Prostate gland (tissue), 2 donors: ENCODE results near the gene EPN3. TPM values are rescaled to one million over a fixed set of nuclear protein-coding genes. Genes with fewer than 3 reads are reported as not detected.
A peak's percentile ranks its signal among the peaks of the same experiment; 100 is the strongest.

Experiments
- DNase-seq: peaks from one replicate; pipeline ENCODE4 v3.0.0-alpha.2; 2019; ENCODE audit warnings: low spot score
- H3K27ac ChIP-seq, 2 donors: fragments of 200-600 bp; sonication (generic); 2 replicates each; pipeline ENCODE4 v1.5.1; 2017 to 2019
- H3K27me3 ChIP-seq: fragments of 200-600 bp; sonication (generic); replicated peaks from 2 replicates; pipeline ENCODE4 v1.5.1; 2019; ENCODE audit not compliant: insufficient read depth
- H3K36me3 ChIP-seq, 2 donors: fragments of 200-600 bp; sonication (generic); 1 replicate in 1 of 2; 2 replicates in 1 of 2; pipeline versions ENCODE4 v1.5.1 to v1.8.1; 2017 to 2019
- H3K4me1 ChIP-seq: fragments of 200-600 bp; sonication (generic); replicated peaks from 2 replicates; pipeline ENCODE4 v1.5.1; 2019
- H3K4me3 ChIP-seq, 2 donors: fragments of 200-600 bp; sonication (generic); 2 replicates each; pipeline ENCODE4 v1.5.1; 2017 to 2019
- H3K9me3 ChIP-seq: fragments of 200-600 bp; sonication (generic); 2 replicates; pipeline ENCODE4 v1.5.1; 2017
- POLR2A ChIP-seq: fragments of 450-650 bp; IDR thresholded peaks from one replicate; pipeline ENCODE4 v1.6.1; 2016; ENCODE audit warnings: antibody characterized with exemption, mild to moderate bottlenecking
- POLR2AphosphoS5 ChIP-seq: sonication (generic); formaldehyde crosslinking; IDR thresholded peaks from one replicate; pipeline ENCODE4 v1.6.1; 2017; ENCODE audit warnings: antibody characterized with exemption
- WGBS: methylation state at CpG from one replicate; pipeline ENCODE4 v1.1.5; 2018; 5-methylcytosine and 5-hydroxymethylcytosine counted together
- intact Hi-C: fragments of 100-400 bp; cut with DNase I; formaldehyde crosslinking; loops from one replicate; pipeline ENCODE4 v1.14.2; 2022
- total RNA-seq, 2 donors: library from RNA; depleted of rRNA; stranded (reverse); fragments of >200 nt; gene quantifications; one replicate each; pipeline ENCODE4 v1.1.0, GENCODE V29; 2016
- TF ChIP-seq, protein P1 (sequence below), 4 experiments: fragments of 200-600 bp in 2 of 4; fragments of 450-650 bp in 2 of 4; sonication (generic) in 2 of 4; IDR thresholded peaks; 1 replicate in 3 of 4; 2 replicates in 1 of 4; pipeline ENCODE4 v1.5.1; 2016 to 2019; ENCODE audit warnings: antibody characterized with exemption in 4 of 4, mild to moderate bottlenecking in 2 of 4, moderate library complexity in 2 of 4

EPN3 gene
- 100 to 1,000 TPM in 1 of 2 donors, 10 to 100 TPM in 1; 60.8 to 108 TPM for total RNA-seq

DNA sequence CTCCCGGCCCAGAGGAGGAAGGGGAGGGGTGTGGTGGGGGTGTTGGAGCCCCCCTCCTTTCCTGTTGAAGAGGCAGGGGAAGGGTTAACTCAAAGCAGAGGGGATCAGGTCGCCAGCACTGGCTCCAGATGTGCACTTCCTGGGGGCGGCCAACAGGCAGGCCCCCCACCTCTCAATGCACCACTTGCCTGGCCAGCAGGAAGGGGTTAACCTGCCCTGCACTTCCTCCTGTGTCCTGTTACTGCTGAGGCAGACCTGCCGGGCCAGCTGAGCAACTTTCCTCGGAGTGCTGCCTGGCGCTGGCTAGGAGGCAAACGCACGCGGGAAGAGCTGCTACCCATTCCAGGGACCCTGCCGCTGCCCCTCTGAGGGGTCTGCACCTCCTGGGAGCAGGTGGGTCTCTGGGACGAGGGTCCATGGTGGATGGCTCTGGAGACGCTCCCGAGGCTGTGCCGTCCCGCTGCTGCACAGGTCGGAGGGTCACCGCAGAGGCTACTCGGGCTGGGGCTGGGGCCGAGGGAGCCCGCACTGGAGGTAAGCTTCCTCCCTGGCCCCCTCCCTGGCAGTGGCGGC is at the start of gene EPN3:
TSS of gene EPN3 (plus strand) at position 284 of the 573 bp plus-strand sequence. CDS start 3,822 bp downstream, outside the sequence.
- peak within 1 kb of the TSS; percentile 53 to 64 for H3K4me3 ChIP-seq
- intact Hi-C loops = no loop called here
- no peaks in the 10 kb centered on the region for H3K27me3 ChIP-seq
- 1% methylated on average over 21 of the region's 21 CpGs for WGBS
- peaks cover 0 to 3% of the 10 kb centered on the region in 2 donors for H3K36me3 ChIP-seq
- H3K9me3 ChIP-seq = no peaks in the 10 kb centered on the region
- TF ChIP-seq, protein P1, sequence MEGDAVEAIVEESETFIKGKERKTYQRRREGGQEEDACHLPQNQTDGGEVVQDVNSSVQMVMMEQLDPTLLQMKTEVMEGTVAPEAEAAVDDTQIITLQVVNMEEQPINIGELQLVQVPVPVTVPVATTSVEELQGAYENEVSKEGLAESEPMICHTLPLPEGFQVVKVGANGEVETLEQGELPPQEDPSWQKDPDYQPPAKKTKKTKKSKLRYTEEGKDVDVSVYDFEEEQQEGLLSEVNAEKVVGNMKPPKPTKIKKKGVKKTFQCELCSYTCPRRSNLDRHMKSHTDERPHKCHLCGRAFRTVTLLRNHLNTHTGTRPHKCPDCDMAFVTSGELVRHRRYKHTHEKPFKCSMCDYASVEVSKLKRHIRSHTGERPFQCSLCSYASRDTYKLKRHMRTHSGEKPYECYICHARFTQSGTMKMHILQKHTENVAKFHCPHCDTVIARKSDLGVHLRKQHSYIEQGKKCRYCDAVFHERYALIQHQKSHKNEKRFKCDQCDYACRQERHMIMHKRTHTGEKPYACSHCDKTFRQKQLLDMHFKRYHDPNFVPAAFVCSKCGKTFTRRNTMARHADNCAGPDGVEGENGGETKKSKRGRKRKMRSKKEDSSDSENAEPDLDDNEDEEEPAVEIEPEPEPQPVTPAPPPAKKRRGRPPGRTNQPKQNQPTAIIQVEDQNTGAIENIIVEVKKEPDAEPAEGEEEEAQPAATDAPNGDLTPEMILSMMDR (IDR thresholded peaks at IDR 0.05) = peak in 2 of 4 experiments; percentile 43 to 53
- TF ChIP-seq POLR2AphosphoS5 (peak; percentile 86), POLR2A (peak; percentile 82)
- peaks cover 11% of the 10 kb centered on the region for H3K4me1 ChIP-seq
- peak within 1 kb of the TSS; percentile 83 to 85 for H3K27ac ChIP-seq
- DNase-seq = peak; percentile 90

GRCh38 chr17:50483266-50483665 is 49.3 kb upstream of the EPN3 start:
- H3K4me3 ChIP-seq = no peak overlapping the region
- H3K9me3 ChIP-seq = no peaks in the 10 kb centered on the region
- intact Hi-C loops = loop anchor here (5.0 kb wide), 2 partner anchors 204 to 359 kb away; no protein-coding TSS in a partner anchor
- WGBS = 80% methylated on average over 5 of the region's 5 CpGs
- peaks cover 6% of the 10 kb centered on the region for H3K4me1 ChIP-seq
- H3K27me3 ChIP-seq = no peaks in the 10 kb centered on the region
- peaks cover 0 to 8% of the 10 kb centered on the region in 2 donors for H3K36me3 ChIP-seq
- no peak for DNase-seq
- no peak overlapping the region for H3K27ac ChIP-seq
- TF ChIP-seq, protein P1 (IDR thresholded peaks at IDR 0.05) = no peak
- TF ChIP-seq POLR2A (no peak), POLR2AphosphoS5 (no peak)

DNA sequence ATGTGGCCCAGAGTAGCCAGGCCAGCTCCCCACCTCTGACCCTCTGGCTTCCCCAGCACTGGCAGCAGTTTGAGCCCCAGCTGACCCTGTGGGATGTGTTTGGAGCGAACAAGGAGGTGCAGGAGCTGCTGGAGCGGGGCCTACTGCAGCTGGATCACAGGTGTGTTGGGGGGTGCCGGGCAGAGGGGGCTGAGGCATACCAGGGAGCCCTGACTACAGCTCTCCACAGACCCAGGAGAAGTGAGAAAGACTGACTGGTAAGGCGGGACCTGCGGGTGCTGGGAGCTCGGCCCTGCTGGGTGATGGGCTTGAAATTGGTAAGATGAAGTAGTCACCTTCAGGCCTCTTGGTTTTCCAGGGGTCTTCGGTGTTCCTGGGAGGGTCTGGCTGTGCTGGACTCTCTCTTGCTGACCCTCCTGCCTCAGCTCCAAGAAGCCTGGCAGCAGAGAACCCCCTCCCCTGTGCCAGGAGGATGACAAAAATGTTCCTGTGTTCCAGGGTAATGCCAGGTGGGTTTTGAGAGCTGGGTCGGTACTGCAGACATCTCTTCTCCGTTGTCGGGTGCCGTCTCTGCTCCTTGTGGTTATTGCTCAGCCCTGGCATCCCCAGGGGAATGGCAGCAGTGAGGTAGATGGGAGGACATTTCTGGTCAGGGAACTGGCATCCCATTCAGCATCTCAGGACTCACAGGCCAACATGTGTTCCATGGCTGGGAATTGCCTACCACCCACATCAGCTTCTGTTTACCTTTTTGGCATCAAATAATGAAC is 48.0 kb upstream of the EPN3 start:
- Histone ChIP-seq H3K27ac (no peak overlapping the region), H3K36me3 (peaks cover 0 to 8% of the 10 kb centered on the region in 2 donors), H3K4me3 (no peak overlapping the region), H3K9me3 (no peaks in the 10 kb centered on the region), H3K27me3 (no peaks in the 10 kb centered on the region), H3K4me1 (peaks cover 4% of the 10 kb centered on the region)
- TF ChIP-seq POLR2A (no peak), POLR2AphosphoS5 (no peak)
- TF ChIP-seq, protein P1 (IDR thresholded peaks at IDR 0.05) = no peak
- intact Hi-C loops = loop anchor here (5.0 kb wide), 2 partner anchors 203 to 358 kb away; no protein-coding TSS in a partner anchor
- no peak for DNase-seq
- 94% methylated on average over 11 of the region's 11 CpGs for WGBS

GRCh38 chr17:50487213-50488096 is 45.1 kb upstream of the EPN3 start:
- DNase-seq = no peak
- WGBS = 74% methylated on average over 17 of the region's 17 CpGs
- Histone ChIP-seq H3K36me3 (peaks cover 0 to 8% of the 10 kb centered on the region in 2 donors), H3K9me3 (no peaks in the 10 kb centered on the region), H3K4me1 (no peaks in the 10 kb centered on the region), H3K27ac (no peak overlapping the region), H3K4me3 (no peak overlapping the region), H3K27me3 (no peaks in the 10 kb centered on the region)
- intact Hi-C loops = no loop called here
- TF ChIP-seq POLR2A = no peak

GRCh38 chr17:50488880-50489279 is 43.7 kb upstream of the EPN3 start:
- DNase-seq = no peak
- 97% methylated on average over 2 of the region's 2 CpGs for WGBS
- intact Hi-C loops = no loop called here
- TF ChIP-seq, protein P1 (IDR thresholded peaks at IDR 0.05) = no peak
- TF ChIP-seq POLR2A = no peak
- Histone ChIP-seq H3K27ac (no peak overlapping the region), H3K27me3 (no peaks in the 10 kb centered on the region), H3K9me3 (no peaks in the 10 kb centered on the region), H3K4me3 (no peak overlapping the region), H3K36me3 (peaks cover 0 to 8% of the 10 kb centered on the region in 2 donors), H3K4me1 (no peaks in the 10 kb centered on the region)
